GM21723 (cell line): ENCODE measurements around the gene AHDC1.
A peak's percentile ranks its signal among the peaks of the same experiment; 100 is the strongest.
"Not testable (repeated sequence)": the region's sequence is repeated elsewhere in the genome, so short reads cannot be mapped to it uniquely, and the experiment has no call there.

ENCODE experiments used
- ATAC-seq: cut with Tn5 transposase; IDR thresholded peaks from one replicate; pipeline ENCODE4 v1.9.1; 2021; ENCODE audit warnings: mild to moderate bottlenecking, moderate library complexity; ENCODE audit not compliant: unreplicated experiment

The AHDC1 gene

GRCh38 chr1:27517907-27518718 is 85.8 kb downstream of the AHDC1 start:
- ATAC-seq = no peak

GRCh38 chr1:27517301-27517700 is 86.6 kb downstream of the AHDC1 start:
- no peak for ATAC-seq

GRCh38 chr1:27515626-27516025 is 88.3 kb downstream of the AHDC1 start:
- no peak for ATAC-seq

GRCh38 chr1:27513958-27514357 is 90.0 kb downstream of the AHDC1 start:
- ATAC-seq = no peak

- no peak for ATAC-seq
Observed at GRCh38 chr1:27513528-27513927, 90.4 kb downstream of the AHDC1 start.

- ATAC-seq = no peak
Observed at GRCh38 chr1:27509127-27510080, 94.5 kb downstream of the AHDC1 start.

- ATAC-seq = no peak
Observed at GRCh38 chr1:27507960-27508665, 95.8 kb downstream of the AHDC1 start.

- ATAC-seq = no peak
Observed at GRCh38 chr1:27506703-27507102, 97.2 kb downstream of the AHDC1 start.

- no peak for ATAC-seq
Observed at GRCh38 chr1:27505420-27505680, 98.6 kb downstream of the AHDC1 start.

GRCh38 chr1:27504588-27505419 is 99.1 kb downstream of the AHDC1 start:
- ATAC-seq = no peak

GRCh38 chr1:27503844-27504587 is 99.9 kb downstream of the AHDC1 start:
- no peak for ATAC-seq

- no peak for ATAC-seq
Observed at GRCh38 chr1:27503033-27503432, 100.9 kb downstream of the AHDC1 start.

GRCh38 chr1:27501159-27501558 is 102.8 kb downstream of the AHDC1 start:
- ATAC-seq = not testable (repeated sequence)

GRCh38 chr1:27499142-27499541 is 104.8 kb downstream of the AHDC1 start:
- ATAC-seq = no peak

GRCh38 chr1:27496604-27497155 is 107.3 kb downstream of the AHDC1 start:
- no peak for ATAC-seq

GRCh38 chr1:27492796-27493195 is 111.1 kb downstream of the AHDC1 start:
- ATAC-seq = no peak

GRCh38 chr1:27491748-27492700 is 111.9 kb downstream of the AHDC1 start:
- no peak for ATAC-seq

GRCh38 chr1:27489973-27490741 is 113.8 kb downstream of the AHDC1 start, which contains the start of gene WASF2:
Gene WASF2, minus strand, starts transcription at chr1:27490167. Its CDS starts 61,277 bp downstream, at chr1:27428890.
- peak; percentile 83 for ATAC-seq
